Measurements from ENCODE around the gene ENSA.
"Not testable (repeated sequence)": the region's sequence is repeated elsewhere in the genome, so short reads cannot be mapped to it uniquely, and the experiment has no call there.

Gene ENSA
- total RNA-seq, result 71.4 to 138 (median 113) reads per million in 17 experiments

DNA sequence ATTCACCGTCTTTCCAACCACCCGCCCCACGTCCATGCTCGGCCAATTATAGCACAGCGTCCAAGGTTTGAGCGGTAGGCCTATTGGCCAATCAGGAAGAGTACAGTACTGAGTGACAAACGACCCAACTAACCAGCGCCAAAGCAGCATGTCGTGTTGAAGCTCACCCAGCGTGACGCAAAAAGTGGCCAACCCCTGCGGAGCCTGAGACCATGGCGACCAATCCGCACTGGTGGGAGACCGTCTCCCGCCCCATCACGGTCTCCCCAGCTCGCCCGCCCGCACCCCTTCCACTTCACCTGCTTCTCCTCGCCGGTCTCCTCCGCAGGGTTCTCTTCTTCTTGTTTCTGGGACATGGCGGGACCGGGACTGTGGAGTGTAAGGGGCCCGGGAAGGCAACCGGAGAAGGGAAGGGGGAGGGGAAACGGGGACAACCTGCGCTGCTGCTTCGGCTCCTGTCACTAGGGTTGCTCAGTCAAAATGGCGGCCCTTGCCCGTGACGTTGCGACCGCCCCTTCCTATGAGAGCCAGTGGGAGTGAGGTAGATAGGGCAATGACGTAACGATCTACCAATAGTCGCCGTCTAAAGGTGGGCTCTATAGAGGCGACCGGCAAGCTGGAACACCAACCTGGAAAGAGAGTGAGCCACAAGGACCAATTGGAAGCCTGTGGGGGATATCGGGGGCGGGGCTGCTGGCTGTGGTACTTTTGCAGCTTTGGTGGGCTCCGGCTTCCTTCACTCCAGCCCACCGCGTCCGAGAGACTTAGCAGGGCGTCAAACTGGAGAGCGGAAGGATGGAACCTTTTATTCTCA is at the start of gene ENSA:
ENSA (minus strand) TSS at position 498 of the 814 bp plus-strand sequence; CDS start at position 356, 142 bp downstream.
- peak; percentile 98 to 100 (median 99) for DNase-seq

DNA sequence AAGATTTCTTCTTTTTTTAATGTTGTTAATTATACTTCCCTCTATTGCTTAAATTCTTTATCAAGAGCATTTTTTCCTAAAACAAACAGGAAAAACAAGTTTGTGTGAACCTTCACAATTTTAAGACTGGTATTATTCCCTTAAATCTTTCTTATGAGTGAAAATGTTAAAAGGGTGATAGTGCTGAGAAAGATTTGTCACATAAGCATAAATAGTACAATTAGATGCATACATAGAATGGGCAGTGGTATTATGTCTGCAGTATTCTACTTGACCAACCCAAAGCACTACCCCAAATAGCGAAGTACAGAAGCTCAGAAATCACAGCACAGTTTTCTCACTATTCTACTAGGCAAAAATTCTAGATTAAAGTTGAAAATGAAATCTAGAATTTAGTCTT is 49.6 kb upstream of the ENSA start:
- DNase-seq, result no peak

GRCh38 chr1:150674881-150675280 is 45.5 kb upstream of the ENSA start:
- DNase-seq, result no peak

GRCh38 chr1:150663321-150663720 is 33.9 kb upstream of the ENSA start:
- no peak for DNase-seq

- DNase-seq, result no peak
Observed at GRCh38 chr1:150662811-150663210, 33.4 kb upstream of the ENSA start.

DNA sequence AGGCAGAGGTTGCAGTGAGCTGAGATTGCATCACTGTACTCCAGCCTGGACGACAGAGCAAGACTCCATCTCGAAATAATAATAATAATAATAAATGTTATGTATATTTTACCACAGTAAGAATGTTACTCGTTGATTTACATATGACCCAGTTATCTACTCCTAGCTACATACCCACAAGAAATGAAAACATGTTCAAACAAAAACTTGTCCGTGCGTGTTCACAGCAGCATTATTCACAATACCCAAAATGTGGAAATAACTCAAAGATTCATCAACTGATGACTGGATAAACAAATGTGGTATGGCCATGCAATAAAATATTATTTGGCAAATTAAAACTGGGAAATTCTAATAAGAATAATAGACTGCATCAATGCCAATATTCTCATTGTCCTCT is 31.7 kb upstream of the ENSA start:
- no peak for DNase-seq

DNA sequence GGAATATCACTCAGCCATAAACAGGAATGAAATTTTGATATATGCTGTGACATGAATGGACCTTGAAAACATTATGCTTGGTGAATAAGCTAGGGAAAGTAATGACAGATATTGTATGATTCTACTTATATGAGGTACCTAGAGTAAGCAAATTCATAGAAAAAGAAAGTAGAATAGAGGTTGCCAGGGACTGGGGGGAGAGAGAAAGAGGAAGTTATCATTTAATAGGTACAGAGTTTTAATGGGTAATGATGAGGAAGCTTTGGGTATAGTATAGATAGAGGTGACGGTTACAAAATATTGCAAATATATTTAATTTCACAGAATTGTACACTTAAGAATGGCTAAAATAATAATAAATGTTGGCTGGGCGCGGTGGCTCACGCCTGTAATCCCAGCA is 31.2 kb upstream of the ENSA start:
- DNase-seq, result no peak

DNA sequence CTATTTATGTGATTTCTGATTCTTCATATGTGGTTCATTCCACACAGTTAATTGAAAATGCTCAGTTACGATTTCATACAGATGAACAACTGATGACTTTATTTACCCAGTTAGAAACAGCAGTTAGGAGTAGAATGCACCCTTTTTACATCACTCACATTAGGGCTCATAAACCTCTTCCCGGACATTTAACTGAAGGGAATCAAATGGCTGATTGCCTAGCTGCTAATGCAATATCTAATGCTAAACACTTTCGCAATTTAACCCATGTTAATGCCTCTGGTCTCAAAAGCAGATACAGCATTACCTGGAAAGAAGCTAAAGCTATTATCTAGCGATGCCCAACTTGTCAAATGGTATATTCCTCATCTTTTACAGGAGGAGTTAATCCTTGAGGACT is 27.7 kb upstream of the ENSA start:
- DNase-seq, result not testable (repeated sequence)

- not testable (repeated sequence) for DNase-seq
Observed at GRCh38 chr1:150654635-150655034, 25.2 kb upstream of the ENSA start.

- DNase-seq, result no peak
Observed at GRCh38 chr1:150650193-150650592, 20.8 kb upstream of the ENSA start.

DNA sequence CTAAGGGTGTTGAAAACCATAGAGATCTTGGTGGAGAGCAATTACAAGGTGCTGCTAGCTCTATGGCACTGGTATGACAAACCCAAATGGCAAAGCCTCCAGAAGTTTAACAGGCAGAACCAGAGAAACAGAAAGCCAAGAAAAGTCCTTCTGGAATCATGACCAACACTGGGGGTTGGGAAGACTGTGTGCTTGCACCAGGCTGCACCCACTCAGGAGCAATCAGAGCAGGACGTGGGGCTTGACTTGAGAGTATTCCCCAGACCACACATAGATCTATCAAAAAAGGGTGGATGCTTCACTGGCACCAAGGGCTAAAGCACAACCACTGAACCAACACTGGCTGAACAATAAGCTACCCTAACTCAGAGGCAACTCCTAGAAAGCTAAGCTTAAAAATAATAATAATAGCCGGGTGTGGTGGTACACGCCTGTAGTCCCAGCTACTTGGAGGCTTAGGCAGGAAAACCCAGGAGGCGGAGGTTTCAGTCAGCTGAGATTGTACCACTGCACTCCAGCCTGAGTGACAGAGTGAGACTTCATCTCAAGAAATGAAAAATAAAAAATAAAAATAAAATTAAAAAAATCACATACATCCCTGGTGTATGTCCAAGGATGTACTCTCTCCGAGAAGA is 20.1 kb upstream of the ENSA start:
- DNase-seq, result no peak

DNA sequence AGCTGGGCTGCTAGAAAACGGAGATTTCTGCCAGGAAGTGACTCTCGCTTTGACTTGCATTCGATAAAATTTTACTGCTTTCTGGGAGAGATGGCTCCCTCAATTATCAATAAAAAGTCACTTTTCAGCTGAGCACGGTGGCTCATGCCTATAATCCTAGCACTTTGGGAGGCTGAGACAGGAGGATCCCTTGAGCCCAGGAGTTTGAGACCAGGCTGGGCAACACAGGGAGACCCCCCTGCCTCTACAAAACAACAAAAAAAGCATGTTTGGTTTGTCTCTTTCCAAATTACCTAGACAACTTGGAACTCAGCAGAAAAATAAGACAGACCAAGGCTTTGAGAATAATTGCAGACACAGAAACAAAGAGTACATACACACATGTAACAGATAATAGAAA is 12.9 kb upstream of the ENSA start:
- DNase-seq, result no peak

DNA sequence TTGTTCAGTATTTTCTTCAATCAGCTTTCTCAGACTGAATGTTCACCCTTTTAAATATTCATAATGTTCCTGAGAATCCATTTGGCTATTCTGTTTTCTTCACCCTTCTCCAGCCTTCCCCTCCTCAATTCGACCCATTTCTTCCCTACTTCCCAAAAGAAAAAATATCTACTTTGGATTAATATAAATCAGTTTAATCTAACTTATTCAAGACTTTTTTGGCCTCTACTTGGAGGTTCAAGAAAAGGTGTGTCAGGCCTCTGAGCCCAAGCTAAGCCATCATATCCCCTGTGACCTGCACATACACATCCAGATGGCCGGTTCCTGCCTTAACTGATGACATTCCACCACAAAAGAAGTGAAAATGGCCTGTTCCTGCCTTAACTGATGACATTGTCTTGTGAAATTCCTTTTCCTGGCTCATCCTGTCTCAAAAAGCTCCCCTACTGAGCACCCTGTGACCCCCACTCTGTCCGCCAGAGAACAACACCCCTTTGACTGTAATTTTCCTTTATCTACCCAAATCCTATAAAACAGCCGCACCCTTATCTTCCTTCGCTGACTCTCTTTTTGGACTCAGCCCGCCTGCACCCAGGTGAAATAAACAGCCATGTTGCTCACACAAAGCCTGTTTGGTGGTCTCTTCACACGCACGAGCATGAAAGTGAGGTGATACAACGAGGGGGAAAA is 11.9 kb upstream of the ENSA start:
- DNase-seq, result not testable (repeated sequence)

GRCh38 chr1:150638430-150638829 is 9.0 kb upstream of the ENSA start:
- DNase-seq, result not testable (repeated sequence)

GRCh38 chr1:150634839-150635622 is 5.6 kb upstream of the ENSA start:
- DNase-seq, result not testable (repeated sequence)

DNA sequence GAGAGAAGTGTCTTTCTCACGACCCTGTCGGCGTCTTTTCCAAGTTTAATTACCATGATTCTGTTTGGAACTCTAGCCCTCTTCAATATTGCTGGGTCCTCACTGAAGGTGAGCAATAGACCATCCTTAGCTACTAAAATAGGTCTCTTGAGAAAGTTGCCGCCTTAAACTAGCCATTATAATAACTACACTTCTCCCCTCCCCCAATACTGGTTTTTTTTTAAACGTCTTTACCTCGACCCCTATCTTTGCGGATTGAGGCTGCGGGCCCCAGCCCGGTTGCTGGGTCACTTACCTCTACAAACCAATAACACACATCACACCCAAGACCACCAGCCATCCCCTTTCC is 672 bp downstream of the ENSA start:
- no peak for DNase-seq

GRCh38 chr1:150627826-150628410 is 1.5 kb downstream of the ENSA start:
- no peak for DNase-seq

DNA sequence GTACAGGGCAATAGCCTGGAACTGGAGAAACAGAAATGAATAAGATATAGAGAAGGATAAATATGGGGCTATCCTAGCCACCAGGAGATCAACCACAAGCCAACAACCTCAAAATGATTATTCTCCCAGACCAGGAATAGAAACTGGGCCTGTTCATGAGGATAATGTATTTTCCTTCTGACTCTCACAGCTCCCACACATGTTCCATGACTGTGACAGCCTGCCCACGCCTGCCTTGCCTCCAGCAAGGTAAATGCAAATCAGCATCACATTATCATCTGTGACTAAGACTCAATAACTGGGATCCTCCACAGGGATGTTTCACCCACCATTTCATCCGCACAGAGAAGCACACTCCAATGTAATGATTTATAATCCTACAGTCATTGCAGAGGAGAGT is 3.3 kb downstream of the ENSA start:
- DNase-seq, result no peak

GRCh38 chr1:150624546-150624945 is 4.9 kb downstream of the ENSA start:
- not testable (repeated sequence) for DNase-seq

DNA sequence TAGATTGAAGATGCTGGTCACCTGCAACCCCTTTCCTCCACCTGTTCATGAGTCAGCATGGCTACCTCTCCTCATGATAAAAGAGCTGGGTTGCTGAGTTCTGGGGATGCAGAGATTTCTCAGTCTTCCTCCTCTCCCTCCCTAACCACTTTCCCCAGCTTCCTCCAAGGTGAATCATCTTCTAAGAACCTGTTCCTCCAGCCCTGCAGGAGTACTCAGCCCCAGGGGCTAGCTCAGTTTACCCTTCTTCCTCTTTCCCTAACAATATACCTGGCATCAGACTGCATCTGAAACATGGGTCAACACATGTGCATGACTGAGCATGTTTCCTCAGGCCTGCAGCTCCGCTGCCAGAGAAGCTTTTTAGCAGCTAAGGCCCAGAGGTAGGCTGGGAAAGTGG is 5.3 kb downstream of the ENSA start:
- DNase-seq, result not testable (repeated sequence)

DNA sequence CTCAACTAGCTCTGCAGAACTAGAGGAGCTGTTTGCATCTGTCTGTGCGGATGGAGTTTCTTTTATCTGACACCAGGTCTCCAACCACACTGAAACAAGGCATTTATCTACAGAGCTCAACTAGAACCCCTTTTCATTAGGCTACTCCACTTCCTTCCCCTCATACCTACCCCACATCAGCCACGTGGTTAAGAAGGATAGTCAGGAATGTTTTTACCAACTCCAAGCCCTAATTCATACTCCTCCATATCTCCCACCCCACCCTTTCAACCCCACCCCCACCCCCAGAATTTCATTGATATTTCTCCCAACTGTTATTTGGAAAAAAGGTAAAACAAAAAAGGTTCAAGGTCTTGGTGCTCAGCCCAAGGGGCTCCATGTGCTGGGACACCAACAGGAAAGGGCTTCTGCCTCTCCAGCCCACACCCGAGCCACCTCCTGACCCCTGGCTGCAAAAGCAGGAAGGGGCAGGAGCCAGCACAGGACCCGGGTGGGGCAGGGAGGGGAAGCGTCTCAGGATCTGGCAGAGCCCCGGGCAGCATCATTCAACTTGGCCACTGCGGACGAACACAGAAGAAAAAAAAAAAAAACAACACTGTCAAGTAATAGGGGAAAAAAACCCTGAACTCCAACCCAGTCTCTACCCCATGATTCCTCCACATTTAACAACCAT is 7.0 kb downstream of the ENSA start:
- DNase-seq, result no peak

Measured in suppressor macrophage (primary cell).